ENCODE data around the gene EIF4EBP2.

EIF4EBP2 gene

GRCh38 chr10:70379581-70380176 is 24.3 kb upstream of the EIF4EBP2 start:
- DNase-seq = no peak

GRCh38 chr10:70380350-70381135 is 23.4 kb upstream of the EIF4EBP2 start:
- no peak for DNase-seq

GRCh38 chr10:70381471-70382421 is 22.2 kb upstream of the EIF4EBP2 start:
- no peak for DNase-seq

GRCh38 chr10:70391654-70392053 is 12.3 kb upstream of the EIF4EBP2 start:
- DNase-seq = no peak

GRCh38 chr10:70396140-70396539 is 7.8 kb upstream of the EIF4EBP2 start:
- no peak for DNase-seq

GRCh38 chr10:70399177-70399576 is 4.8 kb upstream of the EIF4EBP2 start:
- DNase-seq = no peak

- no peak for DNase-seq
Observed at GRCh38 chr10:70403483-70404035, 386 bp upstream of the EIF4EBP2 start.

- no peak for DNase-seq
Observed at GRCh38 chr10:70404787-70405036, 767 bp downstream of the EIF4EBP2 start.

GRCh38 chr10:70405037-70405824 is 1.3 kb downstream of the EIF4EBP2 start:
- DNase-seq = peak; percentile 50

- no peak for DNase-seq
Observed at GRCh38 chr10:70409772-70410171, 5.8 kb downstream of the EIF4EBP2 start.

- no peak for DNase-seq
Observed at GRCh38 chr10:70410608-70411007, 6.7 kb downstream of the EIF4EBP2 start.

GRCh38 chr10:70412356-70412755 is 8.4 kb downstream of the EIF4EBP2 start:
- DNase-seq = no peak

GRCh38 chr10:70417568-70417967 is 13.6 kb downstream of the EIF4EBP2 start:
- no peak for DNase-seq

- DNase-seq = no peak
Observed at GRCh38 chr10:70418229-70418628, 14.3 kb downstream of the EIF4EBP2 start.

- no peak for DNase-seq
Observed at GRCh38 chr10:70418713-70419112, 14.8 kb downstream of the EIF4EBP2 start.

- no peak for DNase-seq
Observed at GRCh38 chr10:70424320-70424719, 20.4 kb downstream of the EIF4EBP2 start.

GRCh38 chr10:70425096-70425495 is 21.2 kb downstream of the EIF4EBP2 start:
- DNase-seq = no peak

GRCh38 chr10:70426823-70427222 is 22.9 kb downstream of the EIF4EBP2 start:
- no peak for DNase-seq

GRCh38 chr10:70430493-70431445 is 26.8 kb downstream of the EIF4EBP2 start:
- no peak for DNase-seq

- DNase-seq = no peak
Observed at GRCh38 chr10:70432101-70432500, 28.2 kb downstream of the EIF4EBP2 start.

- no peak for DNase-seq
Observed at GRCh38 chr10:70432561-70433263, 28.8 kb downstream of the EIF4EBP2 start.
